ENCODE measurements around the gene FRMD4B. TPM values are rescaled to one million over a fixed set of nuclear protein-coding genes. Genes with fewer than 3 reads are reported as not detected.

FRMD4B gene
- total and polyA plus RNA-seq, 2 experiments from 2014 or later: 6.4 to 12.8 TPM

GRCh38 chr3:69425249-69425648 is 39.4 kb upstream of the FRMD4B start (continued):
- no peak for TF ChIP-seq ETS1 (IDR thresholded peaks at IDR 0.05)
- no peak for TF ChIP-seq ZNF114 (CRISPR knock-in tag; IDR thresholded peaks at IDR 0.05)
- TF ChIP-seq CTCF (conservative IDR thresholded peaks at IDR 0.05; ENCODE audit: low read depth in 2 of 2): peak; percentile 71 to 81
- TF ChIP-seq JUNB (IDR thresholded peaks at IDR 0.05; ENCODE audit: unreplicated experiment): no peak

- Histone ChIP-seq H3K36me3 (ENCODE audit: insufficient read depth) (no peaks in the 10 kb centered on the region), H2AFZ (no peak overlapping the region), H3F3A (replicated peaks; ENCODE audit: low read depth) (no peaks in the 10 kb centered on the region), H3K27ac (ENCODE audit: low read depth) (no peak overlapping the region), H3K79me2 (replicated peaks; ENCODE audit: insufficient read depth) (no peaks in the 10 kb centered on the region), H3K4me2 (no peak overlapping the region), H3K9me2 (ENCODE audit: insufficient read depth) (no peaks in the 10 kb centered on the region), H4K20me1 (replicated peaks; ENCODE audit: insufficient read depth) (no peaks in the 10 kb centered on the region), H3K27me3 (ENCODE audit: insufficient read depth) (no peaks in the 10 kb centered on the region), H3K4me3 (no peak overlapping the region), H3K4me1 (ENCODE audit: insufficient read depth) (no peaks in the 10 kb centered on the region)
- Mint-ChIP-seq H3K4me1 (peaks cover 6% of the 10 kb centered on the region; the same call in 2 of the 3 replicates), H3K9me3 (no peaks in the 10 kb centered on the region), H3K4me3 (no peak overlapping the region), H3K36me3 (ENCODE audit: low read depth) (no peaks in the 10 kb centered on the region), H3K27me3 (ENCODE audit: insufficient read depth, low read depth, poor library complexity) (no peaks in the 10 kb centered on the region), H3K27ac (no peak overlapping the region)
- TF ChIP-seq EZH2phosphoT487 (IDR thresholded peaks at IDR 0.05; ENCODE audit: unreplicated experiment) (no peak), ZNF114 (CRISPR knock-in tag; IDR thresholded peaks at IDR 0.05) (no peak), ZNF331 (CRISPR knock-in tag; IDR thresholded peaks at IDR 0.05; ENCODE audit: low read depth) (no peak), EZH2 (IDR thresholded peaks at IDR 0.05; ENCODE audit: low read depth, unreplicated experiment) (no peak), CREB1 (CRISPR knock-in tag; IDR thresholded peaks at IDR 0.05; ENCODE audit: low read depth) (no peak), ZNF462 (CRISPR knock-in tag; IDR thresholded peaks at IDR 0.05) (no peak), NANOG (IDR thresholded peaks at IDR 0.05; ENCODE audit: borderline replicate concordance) (no peak), REST (IDR thresholded peaks at IDR 0.05; ENCODE audit: unreplicated experiment) (no peak)
- no peak for ATAC-seq
- no peak for DNase-seq (ENCODE audit: low spot score)
Measured at GRCh38 chr3:69423463-69424155, 37.7 kb upstream of the FRMD4B start.
